GM21390 (cell line): ENCODE measurements around the gene CEP104.

Experiments used
- ATAC-seq: cut with Tn5 transposase; IDR thresholded peaks from one replicate; pipeline ENCODE4 v1.9.1; 2021; ENCODE audit not compliant: unreplicated experiment

Gene CEP104

DNA sequence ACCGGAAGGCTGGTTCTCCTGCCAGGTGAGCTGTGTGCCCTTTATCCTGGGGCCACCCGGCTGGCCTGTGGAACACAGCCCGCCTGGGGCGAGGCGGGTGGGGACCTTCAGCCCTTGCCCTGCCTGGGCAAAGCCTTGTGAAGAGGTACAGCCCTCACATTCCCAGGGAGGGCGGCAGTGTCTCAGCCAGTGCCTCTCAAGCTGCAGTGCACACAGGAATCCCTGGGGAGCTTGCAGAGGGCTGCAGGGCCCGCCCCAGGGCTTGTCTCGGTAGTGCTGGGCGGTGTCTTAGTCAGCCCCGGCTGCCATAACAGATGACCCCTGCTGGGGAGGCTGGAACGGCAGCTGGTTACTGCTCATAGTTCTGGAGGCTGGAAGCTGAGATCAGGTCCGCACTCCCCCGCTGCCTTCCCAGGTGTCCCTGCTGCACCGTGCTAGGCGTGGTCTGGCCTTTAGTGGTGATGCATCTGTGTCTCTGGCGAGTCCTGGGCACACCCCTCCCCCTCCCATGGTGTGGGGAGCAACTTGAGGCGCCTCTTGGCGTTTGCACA is 12.8 kb upstream of the CEP104 start:
- ATAC-seq, result no peak

DNA sequence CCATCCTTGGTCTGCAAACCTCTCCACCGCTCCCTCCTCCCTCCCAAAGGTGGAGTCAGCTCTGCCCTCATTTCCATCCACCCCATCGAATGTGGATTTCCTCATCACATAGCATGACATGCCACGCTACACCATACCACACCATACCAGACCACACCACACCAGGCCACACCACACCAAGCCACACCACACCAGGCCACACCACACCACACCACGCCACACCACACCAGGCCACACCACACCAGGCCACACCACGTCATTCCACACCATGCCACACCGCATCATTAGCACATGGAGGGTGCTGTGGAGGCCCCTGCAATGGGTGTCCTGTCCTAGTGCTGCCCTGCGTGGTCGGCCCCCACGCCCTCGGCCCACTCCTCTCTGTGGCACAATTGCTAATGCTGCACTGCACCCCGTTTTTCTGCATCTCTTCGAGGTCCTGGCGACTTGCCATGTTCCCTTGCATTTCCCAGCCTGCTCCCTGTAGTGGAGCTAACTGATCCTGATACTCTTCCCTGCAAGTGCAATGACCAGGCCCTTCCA is 11.5 kb upstream of the CEP104 start:
- no peak for ATAC-seq

DNA sequence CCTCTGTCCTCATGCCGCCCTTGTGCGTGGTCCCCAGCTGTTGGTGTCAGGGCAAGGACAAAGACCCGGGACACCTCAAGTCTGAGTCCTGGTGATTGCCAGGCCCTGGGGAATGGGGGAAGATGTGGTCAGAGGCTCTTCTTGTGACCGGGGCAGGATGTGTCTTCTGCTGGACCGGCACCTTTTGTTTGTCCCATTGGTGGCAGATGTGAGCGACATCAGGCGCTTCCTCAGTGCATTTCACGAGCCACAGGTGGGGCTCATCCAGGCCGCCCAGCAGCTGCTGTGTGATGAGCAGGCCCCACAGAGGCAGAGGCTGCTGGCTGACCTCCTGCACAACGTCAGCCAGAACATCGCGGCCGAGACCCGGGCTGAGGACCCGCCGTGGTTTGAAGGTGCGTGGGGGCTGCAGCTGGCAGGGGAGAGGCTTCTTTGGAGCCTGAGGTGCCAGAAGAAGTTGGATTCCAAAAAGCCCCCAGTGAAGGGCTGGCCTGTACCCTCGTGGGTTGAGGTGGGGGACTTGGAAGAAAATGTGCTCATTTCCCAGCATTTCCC is 8.7 kb upstream of the CEP104 start:
- no peak for ATAC-seq

DNA sequence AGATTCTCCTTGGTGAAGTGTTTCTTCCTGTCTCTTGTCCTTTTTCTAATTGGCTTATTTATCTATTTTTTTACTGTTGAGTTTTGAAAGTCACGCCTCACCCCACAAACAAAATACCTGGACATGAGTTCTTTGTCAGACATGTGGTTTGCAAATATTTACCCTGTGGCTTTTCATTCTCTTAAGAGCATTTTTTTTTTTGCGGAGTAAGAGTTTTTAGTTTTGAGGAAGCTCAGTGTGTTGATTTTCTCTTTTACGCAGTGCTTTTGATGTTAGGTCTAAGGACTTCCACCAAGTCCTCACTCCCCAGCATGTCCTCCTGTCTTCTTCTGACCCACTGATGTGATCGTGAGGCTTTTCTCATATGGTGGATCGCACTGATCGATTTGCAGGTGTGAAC is 7.9 kb upstream of the CEP104 start:
- ATAC-seq, result no peak

DNA sequence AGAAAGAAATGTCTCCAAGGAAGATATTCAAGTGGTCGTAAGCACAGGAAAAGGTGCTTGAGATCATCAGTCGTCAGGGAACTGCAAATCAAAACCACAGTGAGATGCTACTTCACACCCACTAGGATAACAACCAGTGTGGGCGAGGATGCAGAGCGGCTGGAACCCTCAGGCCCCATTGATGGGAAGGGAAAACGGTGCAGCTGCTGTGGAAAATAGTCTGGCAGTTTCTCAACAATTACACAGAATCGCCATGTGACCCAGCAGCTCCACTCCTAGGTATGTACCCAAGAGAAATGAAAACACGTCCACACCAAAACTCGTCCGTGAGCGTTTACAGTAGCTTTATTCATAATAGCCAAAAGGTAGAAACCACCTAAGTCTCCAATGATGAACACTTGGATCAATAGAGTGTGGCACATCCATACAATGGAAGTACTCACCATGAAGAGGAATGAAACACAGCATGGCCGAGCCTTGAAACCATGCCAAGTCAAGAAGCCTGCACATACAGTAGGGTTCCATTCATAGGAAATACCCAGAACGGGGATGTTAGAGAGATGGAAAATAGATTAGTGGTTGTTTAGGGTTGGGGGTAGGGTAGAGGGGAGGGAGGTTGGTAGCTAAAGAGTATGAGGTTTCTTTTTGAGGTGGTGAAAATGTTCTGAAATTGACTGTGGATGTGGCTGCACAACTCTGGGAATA is 6.4 kb upstream of the CEP104 start:
- ATAC-seq, result no peak

DNA sequence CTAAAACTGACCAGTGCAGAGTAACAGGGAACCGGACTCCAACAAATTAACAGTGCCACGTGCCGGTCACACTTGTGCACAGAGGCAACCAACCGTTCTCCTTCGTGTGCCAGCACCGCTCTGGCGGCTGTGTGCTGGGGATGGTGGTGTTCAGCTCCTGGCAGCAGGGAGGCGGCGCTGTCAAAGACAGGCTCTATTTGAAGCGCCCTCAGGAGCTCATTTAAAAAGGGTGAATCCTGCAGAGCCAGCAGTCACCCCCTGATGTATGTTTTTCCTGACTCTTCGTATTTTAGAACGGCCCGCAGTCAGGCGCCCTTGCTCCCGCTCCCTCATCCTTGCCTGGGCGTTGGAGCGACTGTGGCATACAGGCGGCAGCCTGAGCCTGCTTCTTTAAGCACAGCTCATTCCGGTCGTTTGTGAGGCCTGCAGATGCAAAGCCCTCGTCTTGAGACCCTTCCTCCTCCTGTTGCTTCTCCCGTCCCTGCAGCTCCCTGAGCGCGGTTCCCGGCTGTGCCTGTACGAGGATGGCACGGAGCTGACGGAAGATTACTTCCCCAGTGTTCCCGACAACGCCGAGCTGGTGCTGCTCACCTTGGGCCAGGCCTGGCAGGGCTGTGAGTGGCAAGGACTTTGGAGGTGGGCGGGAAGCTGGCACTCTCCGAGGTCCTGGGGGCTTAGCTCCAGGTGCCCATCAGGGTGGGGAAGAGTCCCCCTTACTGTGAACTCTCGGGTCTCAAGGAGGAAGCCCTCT is 1.4 kb upstream of the CEP104 start:
- ATAC-seq, result no peak

DNA sequence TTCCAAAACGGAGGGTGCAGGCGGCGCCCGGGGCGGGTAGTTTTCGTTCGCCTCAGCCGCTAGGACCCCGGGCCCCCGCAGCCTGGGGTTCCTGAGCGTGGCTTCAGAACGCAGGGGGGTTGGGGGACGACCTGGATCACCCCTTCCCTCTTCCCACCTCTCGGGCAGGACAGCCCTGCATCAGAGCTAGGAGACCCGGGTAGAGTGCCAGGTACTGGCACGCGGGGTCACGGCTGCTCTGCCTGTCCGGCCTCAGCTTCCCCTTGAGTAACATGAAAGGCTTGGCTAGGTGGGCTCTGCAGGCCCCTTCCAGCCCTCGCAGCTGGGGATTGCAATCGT is 749 bp upstream of the CEP104 start:
- no peak for ATAC-seq

DNA sequence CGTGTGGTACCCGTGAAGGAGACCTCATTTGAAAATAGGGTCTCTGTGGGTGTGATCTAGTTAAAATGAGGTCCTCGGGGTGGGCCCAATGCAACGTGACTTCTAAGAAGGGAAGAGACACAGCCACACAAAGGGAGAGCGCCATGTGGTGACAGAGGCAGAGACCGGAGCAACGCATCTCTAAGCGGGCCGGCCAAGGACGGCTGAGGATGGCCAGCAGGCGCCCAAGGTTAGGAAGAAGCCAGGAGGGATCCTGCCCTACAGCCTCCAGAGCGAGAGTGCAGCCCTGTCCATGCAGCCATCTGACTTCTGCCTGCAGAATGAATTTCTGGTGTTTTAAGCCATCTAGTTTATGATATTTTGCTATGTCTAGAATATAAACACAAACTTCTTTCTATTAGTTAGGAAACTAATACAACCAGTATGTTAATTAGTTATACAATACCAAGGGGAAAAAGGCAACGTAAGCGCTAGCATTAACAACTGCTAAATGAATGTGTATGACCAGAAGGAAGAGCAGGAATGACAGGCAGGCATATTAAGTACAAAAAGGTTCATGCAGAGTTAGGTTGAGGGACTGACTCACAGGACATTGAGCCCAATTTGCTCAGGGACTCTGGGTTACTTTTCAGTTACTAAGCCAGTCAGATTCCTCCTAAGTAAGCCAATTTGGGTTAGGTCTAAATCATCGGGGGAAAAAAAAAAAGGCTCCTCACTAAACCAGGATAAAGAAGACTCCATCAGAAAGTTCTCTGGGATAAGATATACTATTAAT is 4.1 kb downstream of the CEP104 start:
- ATAC-seq, result no peak

DNA sequence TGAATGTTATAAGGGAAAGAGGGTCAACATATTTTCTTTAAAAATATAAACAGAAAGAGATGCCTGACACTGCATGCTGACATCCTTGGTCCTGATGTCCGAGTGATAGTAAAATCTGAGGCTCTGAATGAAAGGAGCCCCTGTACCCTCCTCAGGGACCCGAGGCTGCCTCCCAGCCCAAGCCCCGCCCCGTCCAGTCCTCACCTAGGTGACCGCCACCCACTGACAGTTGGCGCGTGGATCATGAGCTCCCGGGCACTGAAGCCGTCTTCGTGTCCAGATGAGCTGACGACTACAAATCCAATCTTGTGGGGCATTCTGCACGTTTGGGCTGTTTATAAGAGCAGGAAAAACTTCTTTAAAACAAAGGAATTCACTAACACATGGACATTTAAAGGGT is 4.9 kb downstream of the CEP104 start:
- no peak for ATAC-seq

DNA sequence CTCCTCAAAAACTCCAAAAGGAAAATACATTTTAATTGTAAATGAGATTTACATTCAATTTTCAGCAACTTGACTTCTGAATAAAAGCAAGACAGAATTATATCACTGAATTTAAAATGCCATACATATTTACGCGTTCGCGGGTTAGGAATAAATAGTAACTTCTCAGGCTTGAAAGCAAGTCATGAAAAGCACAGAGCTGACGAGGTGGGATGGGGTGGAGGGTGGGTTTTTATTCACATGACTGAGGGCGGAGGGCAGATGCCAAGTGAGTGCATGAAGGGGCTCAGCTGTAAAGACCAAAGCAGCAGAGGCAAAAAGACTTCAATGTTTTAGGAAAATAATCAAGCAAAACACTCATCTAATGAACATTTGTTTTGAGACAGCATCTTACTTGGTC is 5.7 kb downstream of the CEP104 start:
- ATAC-seq, result no peak

DNA sequence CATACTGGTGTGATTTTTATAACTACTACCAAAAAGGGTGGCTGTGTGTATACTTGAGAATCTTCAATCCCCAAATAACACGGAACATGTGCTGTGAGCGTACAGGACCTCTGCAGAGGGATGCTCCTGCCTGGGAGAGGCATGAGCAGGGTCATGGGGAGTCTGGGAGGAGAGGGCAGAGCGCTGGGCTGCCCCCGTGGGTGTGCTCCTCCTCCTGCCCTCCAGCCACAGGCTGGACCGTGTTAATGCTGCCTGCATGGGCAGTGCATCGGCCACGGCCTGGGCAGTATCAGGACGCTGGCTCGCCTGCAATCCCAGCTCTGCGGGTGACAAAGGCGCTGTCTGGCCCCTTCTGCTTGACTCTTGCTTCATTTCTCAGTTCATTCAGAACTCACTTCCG is 6.2 kb downstream of the CEP104 start:
- ATAC-seq, result no peak

DNA sequence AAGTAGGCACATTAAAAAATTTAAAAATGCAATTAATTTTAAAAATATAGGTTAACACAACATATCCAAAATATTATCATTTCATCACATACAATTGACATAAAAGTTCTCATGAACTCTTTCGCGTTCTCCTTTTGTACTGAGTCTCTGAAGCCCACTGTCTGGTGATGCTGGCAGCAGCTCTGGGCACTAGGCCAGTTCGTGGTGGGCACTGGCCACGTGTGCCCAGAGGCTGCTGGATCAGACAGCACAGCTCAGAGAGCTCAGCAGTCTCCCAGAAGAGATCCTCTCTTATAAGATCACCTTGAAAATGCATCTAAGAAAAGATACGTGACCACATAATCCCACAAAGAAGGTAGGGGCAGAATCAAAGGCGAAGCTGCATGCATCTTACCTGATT is 9.9 kb downstream of the CEP104 start:
- no peak for ATAC-seq

DNA sequence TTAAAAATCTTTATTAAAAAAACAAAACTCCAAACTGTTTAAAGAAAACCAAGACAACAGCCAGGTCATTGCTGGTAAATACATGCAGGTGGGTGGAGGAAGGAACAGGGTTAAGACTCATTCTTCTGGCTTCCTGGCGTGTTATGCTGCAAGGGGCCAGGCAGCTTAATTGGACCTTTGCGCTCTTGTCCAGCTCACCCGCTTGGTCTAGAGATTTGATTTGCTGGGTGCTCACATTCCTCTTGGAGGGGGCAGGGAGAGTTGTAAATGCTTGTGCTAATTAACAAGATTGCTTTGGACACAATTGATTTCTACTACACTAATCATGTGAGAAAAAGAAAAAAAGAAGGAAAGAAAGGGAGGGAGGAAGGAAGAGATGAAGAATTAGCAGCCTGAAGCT is 10.5 kb downstream of the CEP104 start:
- ATAC-seq, result no peak

DNA sequence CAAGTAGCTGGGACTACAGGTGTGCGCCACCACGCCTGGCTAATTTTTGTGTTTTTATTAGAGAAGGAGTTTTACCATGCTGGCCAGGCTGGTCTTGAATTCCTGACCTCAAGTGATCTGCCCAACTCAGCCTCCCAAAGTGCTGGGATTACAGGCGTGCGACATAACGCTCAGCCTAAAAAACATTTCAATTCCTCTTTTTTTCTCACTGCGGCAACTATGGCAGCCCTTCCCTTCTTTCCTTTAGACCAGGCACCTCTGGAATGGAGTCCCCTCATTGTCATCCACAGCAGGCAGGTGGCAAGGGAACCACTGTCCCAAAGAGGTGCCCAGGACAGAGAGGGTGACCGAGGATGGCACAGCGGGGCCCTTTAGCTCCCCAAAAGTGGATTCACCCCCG is 14.1 kb downstream of the CEP104 start:
- ATAC-seq, result no peak

DNA sequence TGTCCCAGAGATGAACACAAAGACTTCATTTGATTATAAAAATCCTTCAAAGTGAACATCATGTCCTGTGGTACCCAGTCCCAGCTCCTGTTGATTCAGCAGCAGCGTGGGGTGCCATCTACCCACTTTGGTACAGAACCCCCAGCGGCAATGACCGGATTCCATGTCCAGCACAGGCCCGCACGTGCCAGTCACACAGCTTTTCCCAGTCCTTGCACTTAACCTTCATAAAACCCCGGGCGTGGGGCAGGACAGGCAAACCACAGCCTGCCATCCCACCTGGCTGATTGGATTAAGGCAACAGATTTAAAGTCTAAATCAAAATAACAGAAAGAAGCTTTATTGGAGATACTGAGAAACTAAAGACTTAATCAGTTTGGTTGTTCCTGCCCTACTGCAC is 15.5 kb downstream of the CEP104 start:
- no peak for ATAC-seq

DNA sequence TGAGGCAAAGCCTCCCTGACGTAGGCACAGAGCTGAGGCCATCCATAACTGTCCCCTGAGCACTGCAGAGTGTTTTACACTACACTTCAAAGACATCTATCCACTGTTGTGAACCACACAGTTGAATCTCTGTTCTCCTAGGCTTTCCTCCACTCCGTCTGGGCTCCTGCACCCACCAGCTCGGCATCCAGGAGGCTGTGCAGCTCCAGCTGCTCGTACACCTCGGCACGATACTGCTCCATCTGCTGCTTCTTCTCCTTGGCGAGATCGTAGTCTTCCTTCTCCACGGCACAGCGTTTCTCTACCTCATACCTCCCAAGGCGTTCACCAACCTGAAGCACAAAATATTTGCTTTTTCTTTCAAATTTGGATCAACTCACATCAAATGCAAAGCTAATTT is 18.2 kb downstream of the CEP104 start:
- no peak for ATAC-seq

DNA sequence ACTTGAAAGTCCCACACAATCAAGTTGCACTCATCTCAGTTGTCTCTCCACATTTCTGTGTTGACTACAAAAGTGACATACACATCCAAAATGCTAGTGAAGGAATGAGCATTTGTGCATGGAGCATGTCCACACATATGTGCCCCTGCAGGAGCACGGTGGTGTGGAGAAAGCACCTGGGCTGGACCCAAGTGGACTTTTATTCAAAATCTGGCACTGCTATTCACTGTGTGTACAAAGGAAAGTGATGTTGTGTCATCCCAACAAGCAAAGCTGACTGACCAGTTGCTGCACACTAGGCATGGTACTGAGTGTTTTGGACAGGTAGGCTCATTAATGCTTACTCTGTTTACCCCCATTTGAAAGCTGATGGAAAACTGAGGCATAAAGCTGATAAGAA is 19.3 kb downstream of the CEP104 start:
- ATAC-seq, result no peak

DNA sequence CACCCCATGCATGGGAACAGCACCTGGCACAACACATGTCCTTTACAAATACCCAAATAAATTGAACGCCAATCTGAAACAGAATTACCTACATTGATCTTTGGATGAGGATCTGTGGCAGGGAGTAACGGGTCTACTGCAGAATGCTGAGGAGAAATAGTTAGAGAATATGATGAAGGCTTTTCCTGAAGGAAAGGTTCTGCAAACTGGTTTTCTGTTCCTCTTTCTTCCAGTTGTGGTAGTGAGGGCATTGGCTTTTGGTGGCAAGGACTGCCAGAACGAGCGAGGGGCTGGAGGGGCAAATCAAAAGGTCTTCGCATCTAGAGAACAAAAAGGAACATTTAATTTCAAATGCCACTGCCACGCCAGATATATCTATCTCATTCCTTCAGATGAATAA is 19.8 kb downstream of the CEP104 start:
- ATAC-seq, result no peak

DNA sequence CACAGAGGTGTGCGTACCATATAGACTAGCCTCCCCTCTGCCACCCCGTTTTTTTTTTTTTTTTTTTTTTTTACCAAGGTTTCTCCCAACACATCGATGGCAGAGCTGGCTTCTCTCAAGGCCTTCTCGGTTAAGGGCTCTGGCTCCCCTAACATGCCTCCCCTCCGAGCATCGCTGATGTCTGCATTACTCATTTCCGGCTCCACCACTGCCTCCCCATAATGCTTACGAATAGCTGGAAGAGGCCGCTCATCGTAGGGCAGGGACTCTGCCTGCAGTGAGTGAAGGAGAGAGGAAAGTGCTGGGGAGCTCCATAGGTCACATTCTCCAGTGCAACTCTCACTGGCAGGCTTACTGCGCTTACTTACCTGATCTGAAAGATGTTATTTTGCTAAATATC is 20.6 kb downstream of the CEP104 start:
- no peak for ATAC-seq

DNA sequence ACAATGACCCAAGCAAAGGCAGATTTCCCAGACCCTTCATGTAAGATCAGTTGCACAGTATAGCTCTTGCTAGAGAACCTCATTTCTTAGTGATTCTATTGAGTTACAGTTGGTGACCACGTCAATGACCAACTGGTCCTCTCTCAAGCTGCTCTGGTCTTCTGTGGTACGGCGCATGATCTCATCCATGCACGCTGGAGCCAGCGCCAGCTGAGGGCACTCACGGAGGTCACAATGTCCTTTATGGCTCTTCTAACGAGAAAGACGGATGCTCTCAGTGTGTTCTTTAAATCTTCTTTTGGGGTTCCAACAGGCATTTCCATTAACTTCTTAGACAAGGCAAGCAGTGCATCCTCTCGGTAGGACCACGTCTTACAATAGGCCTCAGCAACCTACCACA is 22.3 kb downstream of the CEP104 start:
- no peak for ATAC-seq

DNA sequence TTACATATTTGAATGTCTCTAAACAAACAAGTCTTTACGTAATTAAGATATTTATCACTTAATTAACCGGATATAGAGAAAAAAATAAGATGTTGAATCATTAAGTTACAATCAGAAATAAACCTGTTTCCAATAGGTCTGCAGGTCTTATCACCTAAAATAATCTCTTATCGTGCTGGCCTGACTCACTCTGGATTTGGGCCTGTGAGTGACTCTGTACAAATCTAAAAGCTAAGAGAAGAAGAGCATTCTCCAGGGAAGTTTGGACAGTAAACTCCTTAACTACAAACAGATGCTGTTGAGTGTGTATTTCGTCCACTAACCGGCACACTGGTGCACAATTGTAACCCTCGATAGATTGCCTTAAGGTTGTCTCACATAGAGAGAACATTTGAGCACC is 25.3 kb downstream of the CEP104 start:
- no peak for ATAC-seq
